ENCODE results near the gene TSSK3.
A peak's percentile ranks its signal among the peaks of the same experiment; 100 is the strongest.

- peak; percentile 93 to 95 for TF ChIP-seq POLR2A (IDR thresholded peaks at IDR 0.05)
- TF ChIP-seq CTCF (IDR thresholded peaks at IDR 0.05 in 4 of 5, conservative IDR thresholded peaks at IDR 0.05 in 1 of 5) = no peak
Observed at GRCh38 chr1:32394141-32394889, 32.0 kb downstream of the TSSK3 start, which contains the start of gene BSDC1.

All from gastrocnemius medialis (tissue), 4 donors.